Endothelial cell (in vitro differentiated cells): Measurements from ENCODE around the gene BMP15. TPM values are rescaled to one million over a fixed set of nuclear protein-coding genes. Genes with fewer than 3 reads are reported as not detected.

ENCODE experiments used
- DNase-seq: peaks from one replicate; pipeline ENCODE4 v3.0.0; 2021; ENCODE audit warnings: low spot score
- H3K27ac Mint-ChIP-seq: one replicate; pipeline ENCODE4 v1.8.0; 2021; ENCODE audit warnings: mixed read lengths, inconsistent platforms; ENCODE audit not compliant: unreplicated experiment
- H3K27me3 Mint-ChIP-seq: one replicate; pipeline ENCODE4 v1.8.0; 2021; ENCODE audit warnings: mild to moderate bottlenecking, moderate library complexity, mixed read lengths, inconsistent platforms; ENCODE audit not compliant: unreplicated experiment
- H3K36me3 Mint-ChIP-seq: one replicate; pipeline ENCODE4 v1.8.0; 2021; ENCODE audit warnings: mild to moderate bottlenecking, low read depth, mixed read lengths, inconsistent platforms; ENCODE audit not compliant: unreplicated experiment
- H3K4me1 Mint-ChIP-seq: one replicate; pipeline ENCODE4 v1.8.0; 2021; ENCODE audit warnings: mild to moderate bottlenecking, mixed read lengths, inconsistent platforms; ENCODE audit not compliant: unreplicated experiment
- H3K4me3 Mint-ChIP-seq: one replicate; pipeline ENCODE4 v1.8.0; 2021; ENCODE audit warnings: mild to moderate bottlenecking, mixed read lengths, inconsistent platforms; ENCODE audit not compliant: unreplicated experiment
- H3K9me3 Mint-ChIP-seq: one replicate; pipeline ENCODE4 v1.8.0; 2021; ENCODE audit warnings: mixed read lengths, inconsistent platforms; ENCODE audit not compliant: unreplicated experiment
- total RNA-seq: library from RNA; stranded (reverse); fragmentation: NEBNext Ultra II Directional; extraction: Animal tissue kit (Norgen Biotek cat#: 25700); gene quantifications from one replicate; pipeline ENCODE4 v1.2.1, GENCODE V29; 2021; ENCODE audit not compliant: unreplicated experiment
- TF ChIP-seq, protein P1 (sequence below): fragments of 200-600 bp; sonication (generic); IDR thresholded peaks from one replicate; pipeline ENCODE4 v1.5.0; 2021; ENCODE audit warnings: antibody characterized with exemption; ENCODE audit not compliant: unreplicated experiment

Gene BMP15
- total RNA-seq, 1 donor from 2014 or later, result not detected

DNA sequence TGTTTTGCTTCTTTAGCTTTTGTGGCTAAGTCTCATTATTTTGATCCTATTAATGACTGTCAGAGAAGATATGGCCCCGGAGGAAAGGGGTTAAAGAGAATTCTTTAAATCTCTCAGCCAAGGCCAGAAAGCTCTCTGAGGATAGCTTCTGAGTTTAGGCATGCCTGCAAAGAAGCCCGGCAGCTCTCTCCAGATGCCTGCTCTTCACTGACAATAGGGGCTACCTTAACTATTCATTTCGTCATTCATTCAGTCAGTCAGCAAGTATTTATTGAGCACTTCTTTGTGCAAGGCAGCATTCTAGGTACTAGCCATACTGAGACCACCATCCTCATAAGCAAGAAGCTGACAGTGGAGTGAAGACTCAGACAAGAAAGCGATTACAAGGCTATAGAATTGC lies 34.0 kb upstream of the BMP15 start:
- Mint-ChIP-seq H3K36me3 (no peaks in the 10 kb centered on the region), H3K4me3 (no peak overlapping the region), H3K4me1 (no peaks in the 10 kb centered on the region), H3K27me3 (peaks cover 2% of the 10 kb centered on the region), H3K27ac (no peak overlapping the region), H3K9me3 (no peaks in the 10 kb centered on the region)
- TF ChIP-seq, protein P1, sequence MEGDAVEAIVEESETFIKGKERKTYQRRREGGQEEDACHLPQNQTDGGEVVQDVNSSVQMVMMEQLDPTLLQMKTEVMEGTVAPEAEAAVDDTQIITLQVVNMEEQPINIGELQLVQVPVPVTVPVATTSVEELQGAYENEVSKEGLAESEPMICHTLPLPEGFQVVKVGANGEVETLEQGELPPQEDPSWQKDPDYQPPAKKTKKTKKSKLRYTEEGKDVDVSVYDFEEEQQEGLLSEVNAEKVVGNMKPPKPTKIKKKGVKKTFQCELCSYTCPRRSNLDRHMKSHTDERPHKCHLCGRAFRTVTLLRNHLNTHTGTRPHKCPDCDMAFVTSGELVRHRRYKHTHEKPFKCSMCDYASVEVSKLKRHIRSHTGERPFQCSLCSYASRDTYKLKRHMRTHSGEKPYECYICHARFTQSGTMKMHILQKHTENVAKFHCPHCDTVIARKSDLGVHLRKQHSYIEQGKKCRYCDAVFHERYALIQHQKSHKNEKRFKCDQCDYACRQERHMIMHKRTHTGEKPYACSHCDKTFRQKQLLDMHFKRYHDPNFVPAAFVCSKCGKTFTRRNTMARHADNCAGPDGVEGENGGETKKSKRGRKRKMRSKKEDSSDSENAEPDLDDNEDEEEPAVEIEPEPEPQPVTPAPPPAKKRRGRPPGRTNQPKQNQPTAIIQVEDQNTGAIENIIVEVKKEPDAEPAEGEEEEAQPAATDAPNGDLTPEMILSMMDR, result no peak
- no peak for DNase-seq

DNA sequence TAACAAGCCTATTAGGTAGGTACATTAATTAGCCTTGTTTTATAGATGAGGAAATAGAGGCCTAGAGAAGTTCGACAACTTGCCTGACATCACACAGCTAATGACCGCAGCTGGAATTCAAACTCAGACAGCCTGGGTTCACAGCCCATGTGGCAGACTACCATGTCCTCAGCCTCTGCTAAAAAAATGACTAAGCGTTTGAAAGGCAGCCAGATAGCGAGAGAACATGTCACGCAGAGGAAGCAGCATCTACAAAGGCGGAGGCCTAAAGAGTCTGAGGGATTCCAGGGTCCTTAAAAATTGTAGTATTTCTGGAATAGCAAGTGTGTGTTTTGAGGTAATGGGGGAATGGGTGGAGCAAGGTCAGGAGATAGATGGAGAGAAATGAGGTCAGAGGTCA lies 33.2 kb upstream of the BMP15 start:
- Mint-ChIP-seq H3K27ac (no peak overlapping the region), H3K4me1 (no peaks in the 10 kb centered on the region), H3K27me3 (peaks cover 2% of the 10 kb centered on the region), H3K36me3 (no peaks in the 10 kb centered on the region), H3K9me3 (no peaks in the 10 kb centered on the region), H3K4me3 (no peak overlapping the region)
- no peak for DNase-seq
- TF ChIP-seq, protein P1, result no peak

DNA sequence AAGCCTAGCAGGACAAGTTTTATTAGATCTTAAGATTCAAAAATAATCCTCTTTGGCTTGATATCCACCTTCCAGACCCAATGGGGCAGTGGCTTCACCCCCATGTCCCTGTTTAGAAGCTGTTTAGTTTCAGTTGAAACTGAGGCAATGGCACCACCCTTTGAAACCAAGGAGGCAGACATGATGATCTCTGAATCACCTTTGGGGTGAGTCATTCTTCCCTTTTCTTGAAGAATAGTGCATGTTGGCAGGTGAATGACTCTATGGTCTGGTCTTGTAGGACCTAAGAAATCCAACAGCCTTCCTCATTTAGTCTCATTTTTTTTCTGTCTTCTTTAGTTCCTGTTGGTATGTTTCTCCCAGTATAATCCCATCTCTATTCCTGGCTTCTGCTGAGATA lies 29.5 kb upstream of the BMP15 start:
- TF ChIP-seq, protein P1, result no peak
- Mint-ChIP-seq H3K36me3 (no peaks in the 10 kb centered on the region), H3K27ac (no peak overlapping the region), H3K9me3 (no peaks in the 10 kb centered on the region), H3K4me1 (no peaks in the 10 kb centered on the region), H3K27me3 (no peaks in the 10 kb centered on the region), H3K4me3 (no peak overlapping the region)
- no peak for DNase-seq

GRCh38 chrX:50888884-50889283 lies 21.7 kb upstream of the BMP15 start:
- TF ChIP-seq, protein P1, result no peak
- H3K4me3 Mint-ChIP-seq, result no peak overlapping the region
- no peak for DNase-seq
- H3K27me3 Mint-ChIP-seq, result no peaks in the 10 kb centered on the region
- H3K36me3 Mint-ChIP-seq, result no peaks in the 10 kb centered on the region
- H3K9me3 Mint-ChIP-seq, result no peaks in the 10 kb centered on the region
- no peaks in the 10 kb centered on the region for H3K4me1 Mint-ChIP-seq
- H3K27ac Mint-ChIP-seq, result no peak overlapping the region

DNA sequence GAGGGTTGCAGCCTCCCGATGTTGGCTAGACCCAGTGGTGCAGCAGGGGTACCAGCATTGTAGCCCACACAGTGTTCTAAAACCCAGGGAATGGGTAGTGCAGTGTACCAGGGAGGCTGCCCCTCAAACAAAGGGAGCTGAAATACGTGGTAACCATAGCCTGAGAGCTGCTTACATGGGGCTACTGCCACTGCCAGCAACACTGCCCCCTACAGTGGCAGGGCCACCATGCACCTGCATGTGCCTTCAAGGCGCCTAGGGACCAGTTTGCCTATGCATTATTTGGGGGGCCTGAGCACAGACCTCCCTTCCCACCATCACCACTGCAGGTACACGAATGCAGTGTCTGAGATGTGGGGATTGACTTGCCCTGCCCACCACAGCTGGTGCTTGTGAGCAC lies 21.0 kb upstream of the BMP15 start:
- no peaks in the 10 kb centered on the region for H3K27me3 Mint-ChIP-seq
- H3K36me3 Mint-ChIP-seq, result no peaks in the 10 kb centered on the region
- no peak for DNase-seq
- no peak overlapping the region for H3K27ac Mint-ChIP-seq
- no peak overlapping the region for H3K4me3 Mint-ChIP-seq
- no peaks in the 10 kb centered on the region for H3K9me3 Mint-ChIP-seq
- H3K4me1 Mint-ChIP-seq, result no peaks in the 10 kb centered on the region
- TF ChIP-seq, protein P1, result no peak
